Hematopoietic multipotent progenitor cell treated with erythropoietin and hydrocortisone succinate and interleukin-3 and kit ligand, for 15 days (in vitro differentiated cells): Measurements from ENCODE around the gene ATP5PO.
"Not testable (repeated sequence)": the region's sequence is repeated elsewhere in the genome, so short reads cannot be mapped to it uniquely, and the experiment has no call there.

Experiments used
- DNase-seq: peaks from one replicate; pipeline ENCODE4 v3.0.0-alpha.2; 2015; ENCODE audit warnings: low spot score

ATP5PO gene

GRCh38 chr21:33866826-33867225, 48.8 kb downstream of the ATP5PO start:
- no peak for DNase-seq

- no peak for DNase-seq
Measured at GRCh38 chr21:33865996-33866575, 49.5 kb downstream of the ATP5PO start.

GRCh38 chr21:33865176-33865575, 50.4 kb downstream of the ATP5PO start:
- no peak for DNase-seq

- no peak for DNase-seq
Measured at GRCh38 chr21:33864150-33864549, 51.5 kb downstream of the ATP5PO start.

- not testable (repeated sequence) for DNase-seq
Measured at GRCh38 chr21:33863191-33863590, 52.4 kb downstream of the ATP5PO start.

- no peak for DNase-seq
Measured at GRCh38 chr21:33861125-33861524, 54.5 kb downstream of the ATP5PO start.

- DNase-seq, result no peak
Measured at GRCh38 chr21:33860332-33860879, 55.2 kb downstream of the ATP5PO start.

- DNase-seq, result no peak
Measured at GRCh38 chr21:33859373-33860102, 56.1 kb downstream of the ATP5PO start.

- no peak for DNase-seq
Measured at GRCh38 chr21:33858667-33859372, 56.8 kb downstream of the ATP5PO start.

- DNase-seq, result no peak
Measured at GRCh38 chr21:33857846-33858666, 57.5 kb downstream of the ATP5PO start.

- DNase-seq, result no peak
Measured at GRCh38 chr21:33856893-33857527, 58.6 kb downstream of the ATP5PO start.

- no peak for DNase-seq
Measured at GRCh38 chr21:33855190-33855589, 60.4 kb downstream of the ATP5PO start.

GRCh38 chr21:33854604-33855003, 61.0 kb downstream of the ATP5PO start:
- DNase-seq, result no peak
